Left cardiac atrium (tissue), 4 donors: ENCODE results near the gene ZSCAN5A. TPM values are rescaled to one million over a fixed set of nuclear protein-coding genes. Genes with fewer than 3 reads are reported as not detected.
"Not testable (repeated sequence)": the region's sequence is repeated elsewhere in the genome, so short reads cannot be mapped to it uniquely, and the experiment has no call there.

Experiments
- ATAC-seq, 2 donors: fragments of 200-7000 bp; cut with Tn5 transposase; one replicate each; pipeline ENCODE4 v1.9.1; 2020; ENCODE audit warnings: mild to moderate bottlenecking in 2 of 2, moderate library complexity in 2 of 2
- DNase-seq: peaks from one replicate; pipeline ENCODE4 v3.0.0-alpha.2; 2020
- intact Hi-C, 2 donors: fragments of 100-400 bp; cut with DNase I; formaldehyde crosslinking; loops; one replicate each; pipeline versions ENCODE4 v1.14.1 to v1.15.1; 2022 to 2023
- long read RNA-seq: library from polyadenylated mRNA; unstranded; transcript quantifications from one replicate; pipeline ENCODE4 v2.0.0, GENCODE V29; 2021
- total RNA-seq, 2 donors: library from RNA; stranded (reverse); fragmentation: NEBNext Ultra II Directional; extraction: Animal tissue kit (Norgen Biotek cat#: 25700); gene quantifications; one replicate each; pipeline ENCODE4 v1.2.1, GENCODE V29; 2021
- donor health status: DM: no; HTN: yes; CAD: no.
- donor health status: DM: no; HTN: yes; CAD: no; lungs with severe emphysema.
- donor health status: DM: yes; HTN: yes; CAD: no.
- donor health status: Dilated cardiomyopathy.

Gene ZSCAN5A
- total RNA-seq = 10 to 100 TPM; 16.4 to 18.4 TPM
- long read RNA-seq, partial matches to known transcripts = 1 of 13 reads
- long read RNA-seq, other reads (novel, unspliced or antisense) = 11 of 13 reads

DNA sequence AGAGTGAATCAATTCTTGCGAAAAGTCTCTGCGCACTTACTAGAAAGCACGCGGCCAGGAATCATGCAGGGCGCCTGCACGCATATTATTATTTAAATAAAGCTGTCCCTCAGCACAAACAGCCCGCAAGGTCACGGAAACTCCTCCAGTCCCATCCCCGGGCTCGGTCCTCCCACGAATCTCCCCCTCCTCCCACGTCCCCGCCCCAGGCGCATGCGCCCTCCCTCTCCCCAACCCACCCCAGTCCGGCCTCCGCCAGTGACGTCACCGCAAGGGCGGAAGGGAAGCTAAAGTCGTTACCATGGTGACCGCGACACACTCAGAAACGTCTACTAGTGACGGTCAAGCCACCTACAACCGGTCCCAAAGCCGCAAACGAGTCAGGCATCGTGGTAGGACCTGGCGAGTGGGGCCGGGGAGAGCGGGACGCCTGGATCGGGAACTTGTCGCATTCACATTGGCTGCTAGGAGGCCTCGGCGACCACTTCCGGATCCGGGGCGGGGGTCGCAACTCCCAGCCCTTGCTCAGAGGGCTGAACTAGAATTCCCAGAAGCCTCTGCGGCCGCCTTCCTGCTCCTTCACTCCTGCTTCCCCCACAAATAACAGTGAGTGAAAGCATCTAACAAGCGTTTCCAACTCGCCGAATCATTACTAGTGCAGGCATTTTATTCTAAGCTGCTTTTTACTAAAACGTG, at the start of gene ZSCAN5A:
Gene ZSCAN5A (minus strand): TSS at position 459 of the 696 bp plus-strand sequence. CDS start 89,793 bp downstream, outside the sequence.
- ATAC-seq (peak; percentile 92 to 94), DNase-seq (peak; percentile 97)
- intact Hi-C loops = no loop called here

- no peak for DNase-seq
- ATAC-seq = no peak
- intact Hi-C loops = no loop called here
These were observed 46.2 kb upstream of the ZSCAN5A start for GRCh38 chr19:56360841-56361240.

DNA sequence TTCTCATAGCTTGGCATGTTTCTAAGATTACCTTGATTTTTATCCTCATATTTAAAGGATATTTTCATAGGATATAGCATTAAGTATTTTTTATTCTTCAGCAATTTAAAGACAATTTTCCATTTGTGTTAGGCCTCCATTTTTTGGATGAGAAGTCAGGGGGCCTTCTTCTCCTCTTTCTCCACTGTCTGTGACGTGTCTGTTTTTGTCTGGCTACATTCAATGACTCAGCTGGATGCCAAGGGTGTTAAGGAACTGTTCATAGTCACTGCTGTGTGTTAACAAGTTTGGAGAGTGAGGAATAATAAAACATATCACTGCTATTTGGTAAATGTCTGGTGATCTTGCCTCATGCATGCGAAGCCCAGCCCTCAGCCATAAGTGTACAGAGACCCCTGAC, 42.3 kb upstream of the ZSCAN5A start:
- DNase-seq = no peak
- ATAC-seq = no peak
- intact Hi-C loops = no loop called here

DNA sequence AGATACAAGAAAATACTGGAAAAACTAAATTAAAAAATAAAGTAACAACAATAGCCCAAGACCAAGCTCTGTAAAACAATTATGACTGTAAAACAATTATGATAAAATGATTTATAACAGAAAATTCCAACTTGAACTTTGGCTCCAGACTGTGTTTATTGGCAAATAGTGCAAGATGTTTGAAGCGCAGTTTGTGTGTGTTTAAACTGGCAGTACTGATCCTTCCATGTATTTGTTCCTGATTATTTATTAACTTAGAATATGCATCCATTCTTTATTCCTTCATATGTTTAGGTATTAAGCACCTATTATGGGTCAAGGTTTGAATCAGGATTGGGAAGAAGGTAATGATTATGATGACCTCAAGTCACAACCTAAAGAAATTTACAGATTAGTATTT, 40.9 kb upstream of the ZSCAN5A start:
- intact Hi-C loops = no loop called here
- no peak for DNase-seq
- no peak for ATAC-seq

- ATAC-seq (no peak), DNase-seq (no peak)
- intact Hi-C loops = loop anchor here (5.0 kb wide), 2 partner anchors 99 to 274 kb away; no protein-coding TSS in a partner anchor
These were observed 36.6 kb upstream of the ZSCAN5A start for GRCh38 chr19:56351208-56351607.

- DNase-seq (peak; percentile 39), ATAC-seq (peak in 1 of 2 donors; percentile 44)
- intact Hi-C loops = loop anchor here (5.0 kb wide), 2 partner anchors 98 to 273 kb away; no protein-coding TSS in a partner anchor
These were observed 35.9 kb upstream of the ZSCAN5A start for GRCh38 chr19:56350416-56351045.

DNA sequence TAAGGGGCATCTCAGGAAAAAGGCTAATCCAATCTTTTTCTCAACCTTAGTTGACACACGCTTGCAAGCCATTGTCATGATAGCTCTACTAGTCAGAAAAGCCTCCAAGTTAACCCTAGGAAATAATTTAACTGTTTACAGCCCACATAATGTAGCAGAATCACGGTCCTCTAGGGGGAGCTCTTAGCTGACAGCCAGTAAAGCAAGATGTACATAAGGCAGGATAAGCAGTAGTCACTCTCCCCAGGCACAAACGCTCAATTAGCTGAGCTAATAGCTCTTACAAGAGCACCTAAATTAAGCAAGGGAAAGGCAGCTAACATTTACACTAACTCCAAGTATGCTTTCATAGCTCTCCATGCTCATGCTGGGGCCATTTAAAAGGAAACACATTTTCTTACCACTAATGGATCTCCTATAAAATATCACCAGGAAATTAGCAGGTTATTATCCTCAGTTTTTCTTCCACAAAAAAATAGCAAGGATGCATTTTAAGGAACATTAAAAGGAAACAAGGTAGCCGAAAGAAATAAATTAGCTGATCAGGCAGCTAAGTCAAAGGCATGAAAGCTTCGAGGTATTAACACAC, 33.7 kb upstream of the ZSCAN5A start:
- intact Hi-C loops = loop anchor here (5.0 to 10.0 kb wide), 2 partner anchors 94 to 271 kb away; no protein-coding TSS in a partner anchor
- ATAC-seq (no peak), DNase-seq (no peak)

GRCh38 chr19:56347163-56347778, 32.6 kb upstream of the ZSCAN5A start:
- intact Hi-C loops = loop anchor here (5.0 to 10.0 kb wide), 2 partner anchors 92 to 270 kb away; no protein-coding TSS in a partner anchor
- DNase-seq (no peak), ATAC-seq (no peak)

GRCh38 chr19:56341948-56342347, 27.3 kb upstream of the ZSCAN5A start:
- intact Hi-C loops = loop anchor here in 1 of 2 donors (10.0 kb wide), 1 partner anchor 87 kb away; no protein-coding TSS in a partner anchor
- no peak for ATAC-seq
- no peak for DNase-seq

GRCh38 chr19:56339031-56339430, 24.4 kb upstream of the ZSCAN5A start:
- DNase-seq, intact Hi-C loops, ATAC-seq: not testable (repeated sequence)

DNA sequence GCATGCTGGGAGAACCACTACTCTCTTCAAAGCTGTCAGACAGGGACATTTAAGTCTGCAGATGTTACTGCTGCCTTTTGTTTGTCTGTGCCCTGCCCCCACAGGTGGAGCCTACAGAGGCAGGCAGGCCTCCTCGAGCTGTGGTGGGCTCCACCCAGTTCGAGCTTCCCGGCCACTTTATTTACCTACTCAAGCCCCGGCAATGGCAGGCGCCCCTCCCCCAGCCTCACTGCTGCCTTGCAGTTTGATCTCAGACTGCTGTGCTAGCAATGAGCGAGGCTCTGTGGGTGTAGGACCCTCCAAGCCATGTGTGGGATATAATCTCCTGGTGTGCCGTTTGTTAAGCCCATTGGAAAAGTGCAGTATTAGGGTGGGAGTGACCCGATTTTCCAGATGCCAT, 22.4 kb upstream of the ZSCAN5A start:
- ATAC-seq, intact Hi-C loops: not testable (repeated sequence)

GRCh38 chr19:56335371-56335770, 20.7 kb upstream of the ZSCAN5A start:
- intact Hi-C loops, ATAC-seq, DNase-seq: not testable (repeated sequence)

More for the DNA sequence above, 22.4 kb upstream of the ZSCAN5A start:
- DNase-seq = not testable (repeated sequence)

DNA sequence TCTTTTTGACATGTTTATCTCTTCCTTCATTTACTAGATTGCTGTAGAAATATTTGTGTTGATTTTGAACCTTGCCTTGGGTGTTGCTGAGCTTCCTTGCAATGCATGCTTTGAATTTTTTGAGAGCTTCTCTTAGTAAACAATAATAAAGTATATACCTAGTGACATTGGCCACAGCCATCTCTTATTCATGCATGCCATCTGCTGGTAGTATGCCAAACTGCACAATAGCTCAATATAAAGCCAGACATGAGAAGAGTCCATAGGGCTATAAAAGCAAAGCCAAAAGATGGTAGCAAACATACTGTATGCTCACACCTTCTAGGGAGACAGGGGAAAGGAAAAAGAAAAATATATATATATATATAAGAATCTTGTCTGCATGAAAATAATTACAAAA, 18.9 kb upstream of the ZSCAN5A start:
- DNase-seq (no peak), ATAC-seq (no peak)
- intact Hi-C loops = loop anchor here in 1 of 2 donors (5.0 kb wide), 2 partner anchors 81 to 256 kb away; no protein-coding TSS in a partner anchor

DNA sequence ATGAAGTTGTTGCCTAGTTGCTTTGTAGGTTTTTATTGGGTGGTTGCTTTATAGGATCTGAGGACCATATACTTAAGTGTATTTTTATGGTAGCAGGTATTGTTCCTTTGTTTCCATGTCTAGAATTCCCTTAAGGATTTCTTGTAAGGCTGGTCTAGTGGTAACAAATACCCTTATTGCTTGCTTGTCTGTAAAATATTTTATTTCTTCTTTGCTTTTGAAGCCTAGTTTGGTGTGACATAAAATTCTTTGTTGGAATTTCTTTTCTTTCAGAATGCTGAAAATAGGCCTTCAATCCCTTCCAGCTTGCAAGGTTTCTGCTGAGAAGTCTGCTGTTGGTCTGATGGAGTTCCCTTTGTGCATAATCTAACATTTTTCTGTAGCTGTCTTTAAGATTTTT, 18.1 kb upstream of the ZSCAN5A start:
- no peak for ATAC-seq
- no peak for DNase-seq
- intact Hi-C loops = loop anchor here in 1 of 2 donors (5.0 kb wide), 2 partner anchors 80 to 255 kb away; no protein-coding TSS in a partner anchor

GRCh38 chr19:56324436-56324835, 9.8 kb upstream of the ZSCAN5A start:
- intact Hi-C loops = no loop called here
- ATAC-seq = no peak

GRCh38 chr19:56321989-56322440, 7.4 kb upstream of the ZSCAN5A start:
- DNase-seq (no peak), ATAC-seq (peak; percentile 46 to 54)
- intact Hi-C loops = no loop called here

More at GRCh38 chr19:56324436-56324835, 9.8 kb upstream of the ZSCAN5A start:
- DNase-seq = no peak

DNA sequence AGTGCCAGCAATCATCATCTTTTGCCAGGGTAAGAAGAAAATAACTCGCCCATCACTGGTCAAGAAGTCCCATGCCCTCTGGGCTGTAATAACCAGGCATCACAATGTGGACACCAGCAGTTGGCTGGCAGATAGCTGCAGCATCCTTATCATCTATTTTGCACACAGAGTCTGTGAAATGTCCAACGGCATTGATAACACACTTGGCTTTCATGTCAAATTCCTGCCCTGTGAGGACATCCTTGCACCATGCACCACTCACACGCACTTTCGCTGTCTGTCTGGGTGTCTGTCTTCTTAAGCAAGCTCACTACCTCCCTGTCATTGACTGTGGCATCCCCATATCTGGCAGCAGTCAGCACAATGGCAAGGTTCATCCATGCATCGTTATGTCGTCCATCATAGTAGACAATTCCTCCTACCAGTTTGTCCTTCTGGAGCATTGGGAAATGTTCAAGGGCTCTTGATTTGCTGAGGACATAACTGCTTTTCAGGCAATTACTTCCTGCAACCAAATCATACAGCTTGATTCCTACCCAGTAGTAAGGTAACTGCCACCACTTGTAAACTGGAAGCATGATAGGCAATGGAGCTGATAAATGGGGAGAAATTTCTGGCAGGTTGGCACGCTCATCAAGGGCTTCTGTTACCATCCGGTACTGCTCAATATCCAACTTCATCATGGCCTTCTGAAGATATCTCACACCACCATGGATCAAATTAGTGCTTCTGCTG, 6.8 kb upstream of the ZSCAN5A start:
- DNase-seq (no peak), ATAC-seq (peak; percentile 86 to 89)
- intact Hi-C loops = no loop called here

- intact Hi-C loops = no loop called here
- ATAC-seq (no peak), DNase-seq (no peak)
These were observed 5.4 kb upstream of the ZSCAN5A start for GRCh38 chr19:56319991-56320390.
